NT2/D1 (cell line): Measurements from ENCODE around the gene COG3.

Experiments
- SUZ12 ChIP-seq: IDR thresholded peaks from 2 replicates; pipeline ENCODE4 v1.6.1; 2011; ENCODE audit not compliant: insufficient read length, insufficient read depth; ENCODE audit errors: extremely low read depth
- YY1 ChIP-seq: IDR thresholded peaks from 2 replicates; pipeline ENCODE4 v1.6.1; 2011; ENCODE audit not compliant: insufficient read length, insufficient read depth
- ZNF274 ChIP-seq: IDR thresholded peaks from 2 replicates; pipeline ENCODE4 v1.6.1; 2011; ENCODE audit warnings: mild to moderate bottlenecking, low read depth, low read length

DNA sequence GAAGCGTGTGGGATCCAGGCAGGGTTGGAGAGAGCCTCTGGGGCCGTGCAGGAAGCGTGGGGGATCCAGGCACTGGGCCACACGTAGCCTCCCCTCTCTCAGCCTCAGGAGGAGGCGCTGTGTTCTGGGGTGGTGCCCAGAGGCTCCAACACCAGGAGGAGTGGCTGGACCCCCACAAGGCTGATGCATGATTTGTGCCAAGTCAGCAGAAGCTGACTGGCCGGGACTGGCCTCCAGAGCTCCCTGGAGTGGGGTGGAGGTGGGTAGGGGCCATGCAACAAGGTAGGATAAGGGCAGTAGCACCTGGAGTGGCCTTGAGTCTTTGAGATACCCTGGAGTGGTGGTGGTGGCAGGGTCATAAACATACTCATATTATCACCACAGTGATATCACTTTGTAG lies 75.5 kb downstream of the COG3 start:
- TF ChIP-seq ZNF274 = no peak
- TF ChIP-seq YY1 = no peak
- TF ChIP-seq SUZ12 = no peak
